Measurements from ENCODE around the gene VPS26A. TPM values are rescaled to one million over a fixed set of nuclear protein-coding genes. Genes with fewer than 3 reads are reported as not detected.
"Not testable (repeated sequence)": the region's sequence is repeated elsewhere in the genome, so short reads cannot be mapped to it uniquely, and the experiment has no call there.

Gene VPS26A
- total RNA-seq, 1 experiment from 2014 or later: 28.3 TPM

- Histone ChIP-seq H3K27ac (ENCODE audit: low read length) (no peak overlapping the region), H3K4me3 (ENCODE audit: low read length) (no peak overlapping the region), H3K9me2 (replicated peaks; ENCODE audit: insufficient read depth, low read length) (no peaks in the 10 kb centered on the region), H3K4me1 (ENCODE audit: low read length) (peaks cover 4% of the 10 kb centered on the region), H3K4me2 (ENCODE audit: low read depth, low read length, poor library complexity, severe bottlenecking) (no peak overlapping the region), H2AFZ (ENCODE audit: low read length) (no peak overlapping the region), H3K27me3 (ENCODE audit: low read length) (no peaks in the 10 kb centered on the region), H3K79me2 (ENCODE audit: low read length) (peaks cover 8% of the 10 kb centered on the region), H3K36me3 (ENCODE audit: insufficient read depth, low read length) (no peaks in the 10 kb centered on the region), H3K9me3 (ENCODE audit: low read length) (no peaks in the 10 kb centered on the region), H3K9ac (ENCODE audit: low read length) (no peak overlapping the region), H4K20me1 (ENCODE audit: insufficient read depth, low read depth, low read length) (no peaks in the 10 kb centered on the region; the same call in 1 of the 2 replicates)
- DNase-seq: no peak
These were observed 4.1 kb upstream of the VPS26A start for GRCh38 chr10:69119896-69120295.

GRCh38 chr10:69123306-69123746 lies 652 bp upstream of the VPS26A start:
- Histone ChIP-seq H3K4me3 (ENCODE audit: low read length) (peak overlapping the region; percentile 80), H2AFZ (ENCODE audit: low read length) (peak overlapping the region; percentile 90), H3K4me1 (ENCODE audit: low read length) (peaks cover 16% of the 10 kb centered on the region), H3K9me3 (ENCODE audit: low read length) (no peaks in the 10 kb centered on the region), H3K27me3 (ENCODE audit: low read length) (no peaks in the 10 kb centered on the region), H3K4me2 (ENCODE audit: low read depth, low read length, poor library complexity, severe bottlenecking) (peak overlapping the region; percentile 88), H4K20me1 (ENCODE audit: insufficient read depth, low read depth, low read length) (no peaks in the 10 kb centered on the region; the same call in 1 of the 2 replicates), H3K79me2 (ENCODE audit: low read length) (peaks cover 41% of the 10 kb centered on the region), H3K36me3 (ENCODE audit: insufficient read depth, low read length) (no peaks in the 10 kb centered on the region), H3K9ac (ENCODE audit: low read length) (peak overlapping the region; percentile 82), H3K9me2 (replicated peaks; ENCODE audit: insufficient read depth, low read length) (no peaks in the 10 kb centered on the region), H3K27ac (ENCODE audit: low read length) (0 out of 2 replicates have a peak overlapping the region, but pooled peaks have one; percentile 21)
- no peak for DNase-seq

GRCh38 chr10:69124563-69125268 lies 738 bp downstream of the VPS26A start:
- 0 out of 2 replicates have a peak overlapping the region, but pooled peaks have one; percentile 81 for H2AFZ ChIP-seq (ENCODE audit: low read length)
- no peaks in the 10 kb centered on the region for H3K27me3 ChIP-seq (ENCODE audit: low read length)
- H3K27ac ChIP-seq (ENCODE audit: low read length): no peak overlapping the region
- peak; percentile 85 for DNase-seq
- H3K79me2 ChIP-seq (ENCODE audit: low read length): peaks cover 55% of the 10 kb centered on the region
- no peaks in the 10 kb centered on the region for H3K36me3 ChIP-seq (ENCODE audit: insufficient read depth, low read length)
- peak overlapping the region; percentile 80 for H3K4me3 ChIP-seq (ENCODE audit: low read length)
- H3K9me3 ChIP-seq (ENCODE audit: low read length): no peaks in the 10 kb centered on the region
- no peaks in the 10 kb centered on the region; the same call in 1 of the 2 replicates for H4K20me1 ChIP-seq (ENCODE audit: insufficient read depth, low read depth, low read length)
- peak overlapping the region; percentile 88 for H3K4me2 ChIP-seq (ENCODE audit: low read depth, low read length, poor library complexity, severe bottlenecking)
- no peaks in the 10 kb centered on the region for H3K9me2 ChIP-seq (replicated peaks; ENCODE audit: insufficient read depth, low read length)
- peak overlapping the region; percentile 78 for H3K9ac ChIP-seq (ENCODE audit: low read length)
- peaks cover 18% of the 10 kb centered on the region for H3K4me1 ChIP-seq (ENCODE audit: low read length)

- H3K4me2 ChIP-seq (ENCODE audit: low read depth, low read length, poor library complexity, severe bottlenecking): peak overlapping the region; percentile 88
- H3K9me2 ChIP-seq (replicated peaks; ENCODE audit: insufficient read depth, low read length): no peaks in the 10 kb centered on the region
- no peak for DNase-seq
- H3K79me2 ChIP-seq (ENCODE audit: low read length): peaks cover 63% of the 10 kb centered on the region
- no peaks in the 10 kb centered on the region for H3K27me3 ChIP-seq (ENCODE audit: low read length)
- no peaks in the 10 kb centered on the region for H3K9me3 ChIP-seq (ENCODE audit: low read length)
- no peaks in the 10 kb centered on the region; the same call in 1 of the 2 replicates for H4K20me1 ChIP-seq (ENCODE audit: insufficient read depth, low read depth, low read length)
- peak overlapping the region; percentile 78 for H3K9ac ChIP-seq (ENCODE audit: low read length)
- no peaks in the 10 kb centered on the region for H3K36me3 ChIP-seq (ENCODE audit: insufficient read depth, low read length)
- peak overlapping the region; percentile 80 for H3K4me3 ChIP-seq (ENCODE audit: low read length)
- H3K4me1 ChIP-seq (ENCODE audit: low read length): peaks cover 18% of the 10 kb centered on the region
- H3K27ac ChIP-seq (ENCODE audit: low read length): no peak overlapping the region
- no peak overlapping the region for H2AFZ ChIP-seq (ENCODE audit: low read length)
These were observed 1.6 kb downstream of the VPS26A start for GRCh38 chr10:69125554-69125953.

GRCh38 chr10:69130251-69130650 lies 6.3 kb downstream of the VPS26A start:
- no peaks in the 10 kb centered on the region for H3K9me3 ChIP-seq (ENCODE audit: low read length)
- H3K79me2 ChIP-seq (ENCODE audit: low read length): peaks cover 97% of the 10 kb centered on the region
- H3K36me3 ChIP-seq (ENCODE audit: insufficient read depth, low read length): peaks cover 15% of the 10 kb centered on the region; the same call in 1 of the 2 replicates
- peaks cover 17% of the 10 kb centered on the region for H3K4me1 ChIP-seq (ENCODE audit: low read length)
- H3K27ac ChIP-seq (ENCODE audit: low read length): no peak overlapping the region
- no peaks in the 10 kb centered on the region for H3K9me2 ChIP-seq (replicated peaks; ENCODE audit: insufficient read depth, low read length)
- H2AFZ ChIP-seq (ENCODE audit: low read length): no peak overlapping the region
- DNase-seq: no peak
- H3K4me2 ChIP-seq (ENCODE audit: low read depth, low read length, poor library complexity, severe bottlenecking): no peak overlapping the region
- no peaks in the 10 kb centered on the region; the same call in 1 of the 2 replicates for H4K20me1 ChIP-seq (ENCODE audit: insufficient read depth, low read depth, low read length)
- H3K27me3 ChIP-seq (ENCODE audit: low read length): no peaks in the 10 kb centered on the region
- H3K4me3 ChIP-seq (ENCODE audit: low read length): no peak overlapping the region
- H3K9ac ChIP-seq (ENCODE audit: low read length): no peak overlapping the region

GRCh38 chr10:69139961-69140360 lies 16.0 kb downstream of the VPS26A start:
- no peak overlapping the region for H3K4me2 ChIP-seq (ENCODE audit: low read depth, low read length, poor library complexity, severe bottlenecking)
- no peak overlapping the region for H3K9ac ChIP-seq (ENCODE audit: low read length)
- no peak overlapping the region for H3K27ac ChIP-seq (ENCODE audit: low read length)
- no peak overlapping the region for H2AFZ ChIP-seq (ENCODE audit: low read length)
- H3K27me3 ChIP-seq (ENCODE audit: low read length): no peaks in the 10 kb centered on the region
- H3K4me1 ChIP-seq (ENCODE audit: low read length): no peaks in the 10 kb centered on the region
- DNase-seq: no peak
- no peaks in the 10 kb centered on the region for H3K9me2 ChIP-seq (replicated peaks; ENCODE audit: insufficient read depth, low read length)
- H3K36me3 ChIP-seq (ENCODE audit: insufficient read depth, low read length): peaks cover 5% of the 10 kb centered on the region; the same call in 1 of the 2 replicates
- H4K20me1 ChIP-seq (ENCODE audit: insufficient read depth, low read depth, low read length): no peaks in the 10 kb centered on the region
- peaks cover 86% of the 10 kb centered on the region for H3K79me2 ChIP-seq (ENCODE audit: low read length)
- H3K4me3 ChIP-seq (ENCODE audit: low read length): no peak overlapping the region
- no peaks in the 10 kb centered on the region for H3K9me3 ChIP-seq (ENCODE audit: low read length)

GRCh38 chr10:69141304-69141703 lies 17.3 kb downstream of the VPS26A start:
- H3K4me2 ChIP-seq (ENCODE audit: low read depth, low read length, poor library complexity, severe bottlenecking): no peak overlapping the region
- peaks cover 86% of the 10 kb centered on the region for H3K79me2 ChIP-seq (ENCODE audit: low read length)
- no peak overlapping the region for H3K27ac ChIP-seq (ENCODE audit: low read length)
- no peak for DNase-seq
- H3K9me2 ChIP-seq (replicated peaks; ENCODE audit: insufficient read depth, low read length): no peaks in the 10 kb centered on the region
- no peaks in the 10 kb centered on the region for H3K4me1 ChIP-seq (ENCODE audit: low read length)
- H2AFZ ChIP-seq (ENCODE audit: low read length): no peak overlapping the region
- no peaks in the 10 kb centered on the region for H3K9me3 ChIP-seq (ENCODE audit: low read length)
- no peak overlapping the region for H3K4me3 ChIP-seq (ENCODE audit: low read length)
- H3K27me3 ChIP-seq (ENCODE audit: low read length): no peaks in the 10 kb centered on the region
- no peaks in the 10 kb centered on the region for H4K20me1 ChIP-seq (ENCODE audit: insufficient read depth, low read depth, low read length)
- 0 out of 2 replicates have a peak, but pooled peaks cover 5% of the 10 kb centered on the region for H3K36me3 ChIP-seq (ENCODE audit: insufficient read depth, low read length)
- H3K9ac ChIP-seq (ENCODE audit: low read length): no peak overlapping the region

GRCh38 chr10:69142074-69142473 lies 18.1 kb downstream of the VPS26A start:
- not testable (repeated sequence) for DNase-seq; H3K9ac ChIP-seq (ENCODE audit: low read length); H4K20me1 ChIP-seq (ENCODE audit: insufficient read depth, low read depth, low read length); H3K4me3 ChIP-seq (ENCODE audit: low read length); H3K36me3 ChIP-seq (ENCODE audit: insufficient read depth, low read length); H3K9me2 ChIP-seq (replicated peaks; ENCODE audit: insufficient read depth, low read length); H3K4me1 ChIP-seq (ENCODE audit: low read length); H3K27me3 ChIP-seq (ENCODE audit: low read length); H3K27ac ChIP-seq (ENCODE audit: low read length); H3K9me3 ChIP-seq (ENCODE audit: low read length); H3K4me2 ChIP-seq (ENCODE audit: low read depth, low read length, poor library complexity, severe bottlenecking); H2AFZ ChIP-seq (ENCODE audit: low read length)
- peaks cover 90% of the 10 kb centered on the region for H3K79me2 ChIP-seq (ENCODE audit: low read length)
